GM10266 (cell line): ENCODE measurements around the gene EFEMP2.

Experiments
- DNase-seq: peaks from one replicate; pipeline ENCODE4 v3.0.0; 2012; ENCODE audit errors: extremely low spot score
- CTCF ChIP-seq: IDR thresholded peaks from 2 replicates; pipeline ENCODE4 v1.5.1; 2012; ENCODE audit warnings: mild to moderate bottlenecking, low read depth; ENCODE audit not compliant: control insufficient read depth, insufficient read depth; ENCODE audit errors: missing control alignments

EFEMP2 gene

GRCh38 chr11:65918211-65919140 is 45.9 kb upstream of the EFEMP2 start, which contains the start of gene C11orf68:
Gene C11orf68 (minus strand): TSS chr11:65919062. CDS start chr11:65919031, 31 bp downstream.
- no peak for DNase-seq
- TF ChIP-seq CTCF, result no peak

GRCh38 chr11:65917434-65918210 is 45.0 kb upstream of the EFEMP2 start:
- no peak for TF ChIP-seq CTCF
- no peak for DNase-seq

GRCh38 chr11:65917077-65917433 is 44.5 kb upstream of the EFEMP2 start:
- no peak for TF ChIP-seq CTCF
- DNase-seq, result no peak

GRCh38 chr11:65916391-65916790 is 43.8 kb upstream of the EFEMP2 start:
- no peak for DNase-seq
- no peak for TF ChIP-seq CTCF

- no peak for TF ChIP-seq CTCF
- no peak for DNase-seq
Measured at GRCh38 chr11:65915821-65916251, 43.2 kb upstream of the EFEMP2 start.

- no peak for DNase-seq
- no peak for TF ChIP-seq CTCF
Measured at GRCh38 chr11:65915101-65915820, 42.7 kb upstream of the EFEMP2 start.
